Measurements from ENCODE around the gene SLC24A3. TPM values are rescaled to one million over a fixed set of nuclear protein-coding genes. Genes with fewer than 3 reads are reported as not detected.

Gene SLC24A3
- total and polyA plus RNA-seq, 2 of the 13 experiments (the other 11 are each of a cell fraction or from before 2014, with no cell fraction given): not detected

DNA sequence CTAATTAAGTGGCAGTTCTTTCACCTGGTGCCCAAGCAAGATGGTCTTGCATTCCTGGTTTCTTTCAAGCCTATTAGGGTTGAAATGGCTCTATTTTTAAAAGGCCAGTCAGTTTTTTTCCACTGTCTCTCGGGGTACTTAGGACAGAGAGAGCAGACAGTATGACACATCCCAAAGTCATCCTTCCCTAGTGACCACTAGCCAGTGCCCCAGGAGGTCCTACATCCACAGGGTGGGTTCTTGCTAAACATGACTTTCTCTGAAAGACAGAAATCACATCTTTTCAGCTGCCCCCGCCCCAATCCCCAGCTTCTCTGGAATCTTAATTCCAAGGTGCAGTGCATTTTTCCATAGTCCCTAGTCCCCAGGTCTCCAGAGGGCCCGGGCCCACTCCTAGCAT is 192.4 kb downstream of the SLC24A3 start:
- no peak overlapping the region for H3K27ac ChIP-seq (ENCODE audit: extremely low read length, insufficient read depth, low read length)
- WGBS (ENCODE audit: low lambda C conversion rate): 0% methylated on average over 3 of the region's 3 CpGs
- no peak overlapping the region for H3K4me3 ChIP-seq (replicated peaks in 1 of 3; ENCODE audit: insufficient read depth in 1 of 3, low read depth in 2 of 3, low read length in 3 of 3)
- no peak overlapping the region for H3K9ac ChIP-seq (ENCODE audit: insufficient read depth, low read depth, low read length)
- no peaks in the 10 kb centered on the region for H3K4me1 ChIP-seq (ENCODE audit: insufficient read depth, low read length)
- FAIRE-seq (no peak), DNase-seq (ENCODE audit: low spot score) (no peak), ATAC-seq (no peak)
- no peaks in the 10 kb centered on the region for H4K20me1 ChIP-seq (ENCODE audit: insufficient read depth, low read length)
- no peak overlapping the region for H3K4me2 ChIP-seq (ENCODE audit: low read depth, low read length)
- H2AFZ ChIP-seq (ENCODE audit: low read length): no peak overlapping the region
- BruUV-seq (replicated peaks): no TSS peak
- in situ Hi-C loops (cut with HindIII; ENCODE audit: extremely low pct_ligation_motif_present, low pct_unique_long_range_greater_than_20kb) (no loop called here), intact Hi-C loops (cut with micrococcal nuclease; ENCODE audit: unreplicated experiment) (no loop called here)
- H3K79me2 ChIP-seq (ENCODE audit: insufficient read depth, low read length): no peaks in the 10 kb centered on the region
- peaks cover 14% of the 10 kb centered on the region; the same call in 1 of the 2 replicates for H3K9me3 ChIP-seq (ENCODE audit: low read length)
- ChIA-PET CTCF (ENCODE audit: low intra/inter-chr PET ratio, low total read pairs) (no interaction called here), POLR2A (no interaction called here)
- no peaks in the 10 kb centered on the region for H3K27me3 ChIP-seq (ENCODE audit: control insufficient read depth in 1 of 2, insufficient read depth in 2 of 2, low read length in 2 of 2)
- no peaks in the 10 kb centered on the region for H3K36me3 ChIP-seq (replicated peaks in 1 of 2; ENCODE audit: control insufficient read depth in 1 of 2, insufficient read depth in 2 of 2, low read length in 2 of 2)
- TF ChIP-seq, protein P1, sequence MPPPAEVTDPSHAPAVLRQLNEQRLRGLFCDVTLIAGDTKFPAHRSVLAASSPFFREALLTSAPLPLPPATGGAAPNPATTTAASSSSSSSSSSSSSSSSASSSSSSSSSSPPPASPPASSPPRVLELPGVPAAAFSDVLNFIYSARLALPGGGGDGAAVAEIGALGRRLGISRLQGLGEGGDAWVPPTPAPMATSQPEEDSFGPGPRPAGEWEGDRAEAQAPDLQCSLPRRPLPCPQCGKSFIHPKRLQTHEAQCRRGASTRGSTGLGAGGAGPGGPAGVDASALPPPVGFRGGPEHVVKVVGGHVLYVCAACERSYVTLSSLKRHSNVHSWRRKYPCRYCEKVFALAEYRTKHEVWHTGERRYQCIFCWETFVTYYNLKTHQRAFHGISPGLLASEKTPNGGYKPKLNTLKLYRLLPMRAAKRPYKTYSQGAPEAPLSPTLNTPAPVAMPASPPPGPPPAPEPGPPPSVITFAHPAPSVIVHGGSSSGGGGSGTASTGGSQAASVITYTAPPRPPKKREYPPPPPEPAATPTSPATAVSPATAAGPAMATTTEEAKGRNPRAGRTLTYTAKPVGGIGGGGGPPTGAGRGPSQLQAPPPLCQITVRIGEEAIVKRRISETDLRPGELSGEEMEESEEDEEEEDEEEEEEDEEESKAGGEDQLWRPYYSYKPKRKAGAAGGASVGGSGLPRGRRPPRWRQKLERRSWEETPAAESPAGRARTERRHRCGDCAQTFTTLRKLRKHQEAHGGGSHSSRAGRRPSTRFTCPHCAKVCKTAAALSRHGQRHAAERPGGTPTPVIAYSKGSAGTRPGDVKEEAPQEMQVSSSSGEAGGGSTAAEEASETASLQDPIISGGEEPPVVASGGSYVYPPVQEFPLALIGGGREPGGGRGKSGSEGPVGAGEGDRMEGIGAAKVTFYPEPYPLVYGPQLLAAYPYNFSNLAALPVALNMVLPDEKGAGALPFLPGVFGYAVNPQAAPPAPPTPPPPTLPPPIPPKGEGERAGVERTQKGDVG (CRISPR knock-in tag; IDR thresholded peaks at IDR 0.05; ENCODE audit: borderline replicate concordance): no peak
- TF ChIP-seq ZNF773 (CRISPR knock-in tag; IDR thresholded peaks at IDR 0.05; ENCODE audit: borderline replicate concordance): no peak
- TF ChIP-seq FOXK1 (CRISPR knock-in tag; IDR thresholded peaks at IDR 0.05; ENCODE audit: borderline replicate concordance, low read depth): no peak
- TF ChIP-seq ELF4 (CRISPR knock-in tag; IDR thresholded peaks at IDR 0.05; ENCODE audit: borderline replicate concordance): no peak
- TF ChIP-seq RNF2 (conservative IDR thresholded peaks at IDR 0.05; ENCODE audit: low read depth): no peak
- TF ChIP-seq, protein P2, sequence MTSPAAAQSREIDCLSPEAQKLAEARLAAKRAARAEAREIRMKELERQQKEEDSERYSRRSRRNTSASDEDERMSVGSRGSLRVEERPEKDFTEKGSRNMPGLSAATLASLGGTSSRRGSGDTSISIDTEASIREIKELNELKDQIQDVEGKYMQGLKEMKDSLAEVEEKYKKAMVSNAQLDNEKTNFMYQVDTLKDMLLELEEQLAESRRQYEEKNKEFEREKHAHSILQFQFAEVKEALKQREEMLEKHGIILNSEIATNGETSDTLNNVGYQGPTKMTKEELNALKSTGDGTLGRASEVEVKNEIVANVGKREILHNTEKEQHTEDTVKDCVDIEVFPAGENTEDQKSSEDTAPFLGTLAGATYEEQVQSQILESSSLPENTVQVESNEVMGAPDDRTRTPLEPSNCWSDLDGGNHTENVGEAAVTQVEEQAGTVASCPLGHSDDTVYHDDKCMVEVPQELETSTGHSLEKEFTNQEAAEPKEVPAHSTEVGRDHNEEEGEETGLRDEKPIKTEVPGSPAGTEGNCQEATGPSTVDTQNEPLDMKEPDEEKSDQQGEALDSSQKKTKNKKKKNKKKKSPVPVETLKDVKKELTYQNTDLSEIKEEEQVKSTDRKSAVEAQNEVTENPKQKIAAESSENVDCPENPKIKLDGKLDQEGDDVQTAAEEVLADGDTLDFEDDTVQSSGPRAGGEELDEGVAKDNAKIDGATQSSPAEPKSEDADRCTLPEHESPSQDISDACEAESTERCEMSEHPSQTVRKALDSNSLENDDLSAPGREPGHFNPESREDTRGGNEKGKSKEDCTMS (CRISPR knock-in tag; conservative IDR thresholded peaks at IDR 0.05): no peak
- TF ChIP-seq, protein P3, sequence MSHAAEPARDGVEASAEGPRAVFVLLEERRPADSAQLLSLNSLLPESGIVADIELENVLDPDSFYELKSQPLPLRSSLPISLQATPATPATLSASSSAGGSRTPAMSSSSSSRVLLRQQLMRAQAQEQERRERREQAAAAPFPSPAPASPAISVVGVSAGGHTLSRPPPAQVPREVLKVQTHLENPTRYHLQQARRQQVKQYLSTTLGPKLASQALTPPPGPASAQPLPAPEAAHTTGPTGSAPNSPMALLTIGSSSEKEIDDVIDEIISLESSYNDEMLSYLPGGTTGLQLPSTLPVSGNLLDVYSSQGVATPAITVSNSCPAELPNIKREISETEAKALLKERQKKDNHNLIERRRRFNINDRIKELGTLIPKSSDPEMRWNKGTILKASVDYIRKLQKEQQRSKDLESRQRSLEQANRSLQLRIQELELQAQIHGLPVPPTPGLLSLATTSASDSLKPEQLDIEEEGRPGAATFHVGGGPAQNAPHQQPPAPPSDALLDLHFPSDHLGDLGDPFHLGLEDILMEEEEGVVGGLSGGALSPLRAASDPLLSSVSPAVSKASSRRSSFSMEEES (CRISPR knock-in tag; IDR thresholded peaks at IDR 0.05): no peak
- TF ChIP-seq, protein P4, sequence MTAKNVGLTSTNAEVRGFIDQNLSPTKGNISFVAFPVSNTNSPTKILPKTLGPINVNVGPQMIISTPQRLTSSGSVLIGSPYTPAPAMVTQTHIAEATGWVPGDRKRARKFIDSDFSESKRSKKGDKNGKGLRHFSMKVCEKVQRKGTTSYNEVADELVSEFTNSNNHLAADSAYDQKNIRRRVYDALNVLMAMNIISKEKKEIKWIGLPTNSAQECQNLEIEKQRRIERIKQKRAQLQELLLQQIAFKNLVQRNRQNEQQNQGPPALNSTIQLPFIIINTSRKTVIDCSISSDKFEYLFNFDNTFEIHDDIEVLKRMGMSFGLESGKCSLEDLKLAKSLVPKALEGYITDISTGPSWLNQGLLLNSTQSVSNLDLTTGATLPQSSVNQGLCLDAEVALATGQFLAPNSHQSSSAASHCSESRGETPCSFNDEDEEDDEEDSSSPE (CRISPR knock-in tag; IDR thresholded peaks at IDR 0.05): no peak
- no peak for TF ChIP-seq HOXA5 (CRISPR knock-in tag; IDR thresholded peaks at IDR 0.05)
- no peak for TF ChIP-seq ZNF556 (CRISPR knock-in tag; IDR thresholded peaks at IDR 0.05; ENCODE audit: borderline replicate concordance)
- no peak for TF ChIP-seq NCOA1 (CRISPR knock-in tag; IDR thresholded peaks at IDR 0.05)
- TF ChIP-seq ZC3H4 (CRISPR knock-in tag; IDR thresholded peaks at IDR 0.05; ENCODE audit: borderline replicate concordance): no peak
- no peak for TF ChIP-seq KAT8 (CRISPR knock-in tag; IDR thresholded peaks at IDR 0.05)
- TF ChIP-seq ZNF354B (CRISPR knock-in tag; IDR thresholded peaks at IDR 0.05): no peak
- no peak for TF ChIP-seq RARG (CRISPR knock-in tag; IDR thresholded peaks at IDR 0.05; ENCODE audit: low read depth)
- TF ChIP-seq ZKSCAN1 (IDR thresholded peaks at IDR 0.05; ENCODE audit: low read length): no peak
